ENCODE measurements around the gene PTTG1IP.

GRCh38 chr21:44912158-44912473 lies 38.6 kb upstream of the PTTG1IP start:
- TF ChIP-seq POLR2A (IDR thresholded peaks at IDR 0.05; ENCODE audit: low read depth, low read length) (no peak), POLR2AphosphoS5 (IDR thresholded peaks at IDR 0.05; ENCODE audit: low read depth, low read length) (no peak), SPI1 (IDR thresholded peaks at IDR 0.05; ENCODE audit: low read depth, low read length) (no peak), TAF1 (IDR thresholded peaks at IDR 0.05; ENCODE audit: low read depth, low read length) (no peak), PAX5 (IDR thresholded peaks at IDR 0.05; ENCODE audit: insufficient read depth, low read length, severe bottlenecking) (no peak), POU2F2 (IDR thresholded peaks at IDR 0.05; ENCODE audit: low read depth, low read length) (no peak)

Measured in GM12891 (cell line).